Neural cell (in vitro differentiated cells): ENCODE results near the gene GAGE12F. TPM values are rescaled to one million over a fixed set of nuclear protein-coding genes. Genes with fewer than 3 reads are reported as not detected.
"Not testable (repeated sequence)": the region's sequence is repeated elsewhere in the genome, so short reads cannot be mapped to it uniquely, and the experiment has no call there.

ENCODE experiments used
- H2AFZ ChIP-seq: fragments of 200-600, 300-800 bp; sonication (generic), shearing (Covaris generic); 2 replicates; pipeline ENCODE4 v1.6.0; 2014; ENCODE audit warnings: low read depth, mild to moderate bottlenecking, antibody characterized with exemption, low read length, moderate library complexity
- H3F3A ChIP-seq: fragments of 200-600 bp; shearing (Covaris generic); 2 replicates; pipeline ENCODE4 v1.6.1; 2016; ENCODE audit warnings: mild to moderate bottlenecking, moderate library complexity, mixed read lengths, antibody characterized with exemption, low read length; ENCODE audit not compliant: insufficient read depth, poor library complexity, severe bottlenecking
- H3K27ac ChIP-seq: fragments of 200-600, 300-800 bp; sonication (generic), shearing (Covaris generic); 2 replicates; pipeline ENCODE4 v1.5.1; 2014; ENCODE audit warnings: mild to moderate bottlenecking, low read length, moderate library complexity
- H3K27me3 ChIP-seq: fragments of 300-800, 200-600 bp; sonication (generic), shearing (Covaris generic); 2 replicates; pipeline ENCODE4 v1.6.0; 2014; ENCODE audit warnings: mild to moderate bottlenecking, low read depth, low read length, moderate library complexity; ENCODE audit not compliant: insufficient read depth
- H3K36me3 ChIP-seq: fragments of 300-800, 200-600 bp; sonication (generic), shearing (Covaris generic); 2 replicates; pipeline ENCODE4 v1.5.1; 2014; ENCODE audit warnings: mild to moderate bottlenecking, antibody characterized with exemption, low read length, moderate library complexity; ENCODE audit not compliant: insufficient read depth
- H3K4me2 ChIP-seq: fragments of 300-800, 200-600 bp; sonication (generic), shearing (Covaris generic); 2 replicates; pipeline ENCODE4 v1.6.0; 2014; ENCODE audit warnings: mild to moderate bottlenecking, low read length
- H3K4me3 ChIP-seq: fragments of 300-800, 200-600 bp; sonication (generic), shearing (Covaris generic); 2 replicates; pipeline ENCODE4 v1.5.1; 2014; ENCODE audit warnings: mild to moderate bottlenecking, low read length, moderate library complexity
- H3K79me2 ChIP-seq: fragments of 200-600 bp; shearing (Covaris generic); replicated peaks from 2 replicates; pipeline ENCODE4 v1.6.0; 2014; ENCODE audit warnings: mild to moderate bottlenecking, low read length, moderate library complexity; ENCODE audit not compliant: insufficient read depth
- H3K9ac ChIP-seq: fragments of 300-800, 200-600 bp; sonication (generic), shearing (Covaris generic); 2 replicates; pipeline ENCODE4 v1.6.1; 2016; ENCODE audit warnings: mild to moderate bottlenecking, low read length, mixed read lengths
- H3K9me2 ChIP-seq: fragments of 200-600 bp; shearing (Covaris generic); 2 replicates; pipeline ENCODE4 v1.6.1; 2016; ENCODE audit warnings: mild to moderate bottlenecking, low read length, mixed read lengths; ENCODE audit not compliant: insufficient read depth
- H3K9me3 ChIP-seq: fragments of 200-600, 300-800 bp; sonication (generic), shearing (Covaris generic); 2 replicates; pipeline ENCODE4 v1.6.1; 2016; ENCODE audit warnings: mild to moderate bottlenecking, mixed run types, low read length, moderate library complexity, mixed read lengths
- H4K20me1 ChIP-seq: fragments of 200-600 bp; shearing (Covaris generic); 2 replicates; pipeline ENCODE4 v1.6.1; 2016; ENCODE audit warnings: mild to moderate bottlenecking, mixed run types; ENCODE audit not compliant: insufficient read depth
- polyA minus RNA-seq: library from RNA; depleted of rRNA, polyadenylated mRNA; stranded (reverse); fragments of >200 nt; gene quantifications from 2 replicates; pipeline ENCODE4 v1.2.3, GENCODE V29; 2014
- polyA plus RNA-seq: library from polyadenylated mRNA; depleted of rRNA; stranded (reverse); fragments of >200 nt; gene quantifications from 2 replicates; pipeline ENCODE4 v1.2.3, GENCODE V29; 2014

The GAGE12F gene, protein sequence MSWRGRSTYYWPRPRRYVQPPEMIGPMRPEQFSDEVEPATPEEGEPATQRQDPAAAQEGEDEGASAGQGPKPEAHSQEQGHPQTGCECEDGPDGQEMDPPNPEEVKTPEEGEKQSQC
- not detected in 2 replicates for polyA plus RNA-seq
- polyA minus RNA-seq, result not detected in 2 replicates

GRCh38 chrX:49560542-49560941 lies at the start of gene GAGE12F:
Gene GAGE12F, plus strand, starts transcription at chrX:49560842. Its CDS starts 1,155 bp downstream, at chrX:49561997.
- not testable (repeated sequence) for H3K27me3 ChIP-seq, H2AFZ ChIP-seq, H3K4me3 ChIP-seq, H3K4me2 ChIP-seq, H3K27ac ChIP-seq, H3K79me2 ChIP-seq, H4K20me1 ChIP-seq, H3K9ac ChIP-seq, H3K9me2 ChIP-seq, H3F3A ChIP-seq, H3K36me3 ChIP-seq, H3K9me3 ChIP-seq

- H2AFZ ChIP-seq, H3K27me3 ChIP-seq, H3K4me2 ChIP-seq, H3F3A ChIP-seq, H3K4me3 ChIP-seq, H3K79me2 ChIP-seq, H3K36me3 ChIP-seq, H3K9ac ChIP-seq, H3K9me2 ChIP-seq, H3K27ac ChIP-seq, H3K9me3 ChIP-seq, H4K20me1 ChIP-seq: not testable (repeated sequence)
These were observed 28.8 kb upstream of the GAGE12F start, which contains the start of gene GAGE12C for GRCh38 chrX:49531877-49532276. Gene GAGE12C, plus strand, starts transcription at chrX:49532177. Its CDS starts 1,155 bp downstream, at chrX:49533332.

- H3F3A ChIP-seq, H3K27ac ChIP-seq, H3K9me3 ChIP-seq, H3K4me2 ChIP-seq, H3K9ac ChIP-seq, H3K27me3 ChIP-seq, H3K9me2 ChIP-seq, H4K20me1 ChIP-seq, H3K36me3 ChIP-seq, H3K4me3 ChIP-seq, H2AFZ ChIP-seq, H3K79me2 ChIP-seq: not testable (repeated sequence)
These were observed 19.2 kb upstream of the GAGE12F start, which contains the start of gene GAGE12D for GRCh38 chrX:49541433-49541832. Gene GAGE12D, plus strand, starts transcription at chrX:49541733. Its CDS starts 1,155 bp downstream, at chrX:49542888.

- H4K20me1 ChIP-seq, H3K4me3 ChIP-seq, H3K79me2 ChIP-seq, H3K27me3 ChIP-seq, H3K27ac ChIP-seq, H3K9ac ChIP-seq, H3K36me3 ChIP-seq, H3F3A ChIP-seq, H2AFZ ChIP-seq, H3K9me2 ChIP-seq, H3K4me2 ChIP-seq, H3K9me3 ChIP-seq: not testable (repeated sequence)
These were observed 9.7 kb upstream of the GAGE12F start, which contains the start of gene GAGE12E for GRCh38 chrX:49550989-49551388. Gene GAGE12E, plus strand, starts transcription at chrX:49551289. Its CDS starts 1,155 bp downstream, at chrX:49552444.

DNA sequence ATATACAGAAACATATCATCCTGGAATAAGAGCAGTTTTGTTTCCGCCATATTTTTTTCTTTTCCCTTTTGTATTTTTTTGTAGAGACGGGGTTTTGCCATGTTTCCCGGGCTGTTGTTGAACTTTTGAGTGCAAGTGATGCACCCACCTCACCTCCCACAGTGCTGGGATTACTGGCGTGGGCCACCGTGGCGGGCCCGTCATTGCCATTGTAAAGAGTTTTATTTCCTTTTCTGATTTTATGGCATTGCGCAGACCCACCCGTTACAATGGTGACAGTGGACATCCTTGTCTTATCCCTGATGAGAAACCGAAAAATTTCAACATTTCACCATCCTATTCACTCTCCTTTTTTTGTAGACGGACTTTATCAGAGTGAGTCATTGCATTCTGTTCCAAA lies 8.1 kb downstream of the GAGE12F start:
- not testable (repeated sequence) for H3F3A ChIP-seq, H3K4me2 ChIP-seq, H3K9me2 ChIP-seq, H3K9me3 ChIP-seq, H3K9ac ChIP-seq, H3K79me2 ChIP-seq, H3K36me3 ChIP-seq, H3K27me3 ChIP-seq, H2AFZ ChIP-seq, H3K4me3 ChIP-seq, H3K27ac ChIP-seq, H4K20me1 ChIP-seq

DNA sequence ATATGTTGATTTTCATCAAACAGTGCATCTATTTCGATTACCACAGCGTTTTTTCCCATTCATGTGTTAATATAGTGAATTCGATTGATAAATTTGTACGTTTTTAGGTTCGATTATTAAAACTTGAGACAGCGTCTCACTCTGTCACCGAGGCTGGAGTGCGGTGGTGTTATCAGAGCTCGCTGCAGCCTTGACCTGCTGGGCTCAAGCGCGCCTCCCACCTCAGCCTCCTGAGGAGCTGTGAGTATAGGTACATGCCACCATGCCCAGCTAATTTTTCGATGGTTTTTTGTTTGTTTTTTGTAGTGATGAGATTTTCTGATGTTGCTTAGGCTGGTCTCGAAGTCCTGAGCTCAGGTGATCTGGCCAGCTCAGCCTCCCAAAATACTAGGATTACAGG lies 8.5 kb downstream of the GAGE12F start:
- not testable (repeated sequence) for H3F3A ChIP-seq, H3K27ac ChIP-seq, H3K4me2 ChIP-seq, H3K36me3 ChIP-seq, H4K20me1 ChIP-seq, H3K9me2 ChIP-seq, H3K4me3 ChIP-seq, H3K27me3 ChIP-seq, H3K79me2 ChIP-seq, H3K9ac ChIP-seq, H3K9me3 ChIP-seq, H2AFZ ChIP-seq

DNA sequence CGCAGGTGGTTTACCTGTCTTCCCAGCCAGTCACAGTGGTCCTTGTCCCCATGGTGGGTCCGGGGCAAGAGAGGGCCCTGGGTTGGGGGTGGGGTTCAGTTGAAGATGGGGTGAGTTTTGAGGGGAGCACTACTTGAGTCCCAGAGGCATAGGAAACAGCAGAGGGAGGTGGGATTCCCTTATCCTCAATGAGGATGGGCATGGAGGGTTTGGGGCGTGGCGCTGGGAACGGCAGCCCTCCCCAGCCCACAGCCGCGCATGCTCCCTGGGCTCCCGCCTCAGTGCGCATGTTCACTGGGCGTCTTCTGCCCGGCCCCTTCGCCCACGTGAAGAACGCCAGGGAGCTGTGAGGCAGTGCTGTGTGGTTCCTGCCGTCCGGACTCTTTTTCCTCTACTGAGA lies 9.5 kb downstream of the GAGE12F start, which contains the start of gene GAGE12G:
TSS of gene GAGE12G (plus strand) at position 301 of the 400 bp plus-strand sequence. CDS start 1,155 bp downstream, outside the sequence.
- H3K4me2 ChIP-seq, H3K9ac ChIP-seq, H3K9me2 ChIP-seq, H3K27ac ChIP-seq, H4K20me1 ChIP-seq, H3K36me3 ChIP-seq, H3K27me3 ChIP-seq, H3K9me3 ChIP-seq, H3F3A ChIP-seq, H2AFZ ChIP-seq, H3K79me2 ChIP-seq, H3K4me3 ChIP-seq: not testable (repeated sequence)

- not testable (repeated sequence) for H3K27me3 ChIP-seq, H3K79me2 ChIP-seq, H3K9ac ChIP-seq, H3F3A ChIP-seq, H4K20me1 ChIP-seq, H3K4me3 ChIP-seq, H3K36me3 ChIP-seq, H3K27ac ChIP-seq, H3K9me2 ChIP-seq, H3K4me2 ChIP-seq, H3K9me3 ChIP-seq, H2AFZ ChIP-seq
These were observed 19.0 kb downstream of the GAGE12F start, which contains the start of gene GAGE12H for GRCh38 chrX:49579649-49580048. Gene GAGE12H, plus strand, starts transcription at chrX:49579949. Its CDS starts 1,155 bp downstream, at chrX:49581104.
